ENCODE results near the gene SPRN.

SPRN gene

DNA sequence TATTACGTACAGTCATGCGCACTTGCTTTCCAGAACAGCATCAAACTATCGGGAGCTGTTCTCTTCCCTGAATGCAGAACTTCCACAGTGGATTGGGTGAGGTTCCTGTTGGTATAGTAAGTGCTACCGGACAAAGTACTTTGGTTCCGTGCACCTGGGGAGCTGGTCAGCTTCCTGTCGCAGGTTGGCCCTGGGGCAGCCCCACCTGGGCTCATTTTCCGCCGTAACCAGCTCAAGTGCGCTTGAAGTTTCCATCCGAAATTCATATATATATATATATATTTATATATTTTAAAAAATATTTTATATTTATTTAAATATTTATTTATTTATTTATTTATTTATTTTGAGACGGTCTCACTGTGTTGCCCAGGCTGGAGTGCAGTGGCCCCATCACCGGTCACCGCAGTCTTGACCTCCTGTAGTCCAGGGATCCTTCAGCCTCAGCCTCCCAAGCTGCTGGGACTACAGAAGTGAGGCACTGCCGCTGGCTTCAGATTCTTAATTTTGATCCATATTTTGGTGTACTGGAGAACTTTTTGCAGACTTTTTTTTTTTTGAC is 35.9 kb upstream of the SPRN start:
- no peaks in the 10 kb centered on the region for H3K9me3 ChIP-seq (ENCODE audit: insufficient read depth, low read length)
- H3K27ac ChIP-seq (ENCODE audit: low read depth, low read length) = no peak overlapping the region
- no peaks in the 10 kb centered on the region for H3F3A ChIP-seq (ENCODE audit: insufficient read depth)
- H3K79me2 ChIP-seq (ENCODE audit: insufficient read depth, low read length) = no peaks in the 10 kb centered on the region
- H3K27me3 ChIP-seq (ENCODE audit: low read length) = no peaks in the 10 kb centered on the region
- H3K9ac ChIP-seq (ENCODE audit: low read length) = no peak overlapping the region
- no peaks in the 10 kb centered on the region for H4K20me1 ChIP-seq (ENCODE audit: low read depth, low read length)
- no peaks in the 10 kb centered on the region for H3K9me2 ChIP-seq (replicated peaks; ENCODE audit: insufficient read depth, low read length)
- no peaks in the 10 kb centered on the region for H3K36me3 ChIP-seq (ENCODE audit: low read length)
- no peak overlapping the region for H3K4me3 ChIP-seq (ENCODE audit: insufficient read depth, low read length, poor library complexity, severe bottlenecking)
- TF ChIP-seq EZH2phosphoT487 (conservative IDR thresholded peaks at IDR 0.05; ENCODE audit: low read length) = no peak
- H3K4me2 ChIP-seq (ENCODE audit: low read depth, low read length, poor library complexity, severe bottlenecking) = no peak overlapping the region
- H2AFZ ChIP-seq (ENCODE audit: low read depth, low read length, severe bottlenecking) = no peak overlapping the region

DNA sequence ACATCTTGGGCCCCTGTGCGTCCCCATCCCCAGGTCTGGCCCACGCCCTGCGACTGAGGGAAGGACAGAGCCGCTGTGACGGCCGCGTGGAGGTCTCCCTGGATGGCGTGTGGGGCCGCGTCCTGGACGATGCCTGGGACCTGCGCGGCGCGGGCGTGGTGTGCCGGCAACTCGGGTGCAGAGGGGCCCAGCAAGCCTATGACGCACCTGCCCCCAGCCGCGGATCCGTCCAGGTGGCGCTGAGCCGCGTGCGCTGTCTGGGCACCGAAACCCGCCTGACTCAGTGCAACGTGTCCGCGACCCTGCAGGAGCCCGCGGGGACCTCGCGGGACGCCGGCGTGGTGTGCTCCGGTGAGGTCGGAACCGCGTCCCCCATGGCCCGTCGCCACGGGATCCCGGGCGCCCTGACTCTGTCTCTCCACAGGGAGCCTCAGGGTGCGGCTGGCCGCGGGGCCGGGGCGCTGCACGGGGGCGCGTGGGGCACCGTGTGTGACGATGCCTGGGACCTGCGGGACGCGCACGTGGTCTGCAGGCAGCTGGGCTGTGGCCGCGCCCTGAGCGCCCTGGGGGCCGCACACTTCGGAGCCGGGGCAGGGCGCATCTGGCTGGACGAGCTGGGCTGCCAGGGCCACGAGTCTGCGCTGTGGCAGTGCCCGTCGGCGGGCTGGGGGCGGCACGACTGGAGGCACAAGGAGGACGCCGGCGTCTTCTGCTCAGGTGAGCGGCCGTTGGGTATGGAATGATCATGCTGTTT is 35.2 kb upstream of the SPRN start:
- no peak overlapping the region for H3K27ac ChIP-seq (ENCODE audit: low read depth, low read length)
- no peaks in the 10 kb centered on the region for H3K9me3 ChIP-seq (ENCODE audit: insufficient read depth, low read length)
- H3K9ac ChIP-seq (ENCODE audit: low read length) = no peak overlapping the region
- no peaks in the 10 kb centered on the region for H3K36me3 ChIP-seq (ENCODE audit: low read length)
- no peaks in the 10 kb centered on the region for H3K9me2 ChIP-seq (replicated peaks; ENCODE audit: insufficient read depth, low read length)
- H3K4me2 ChIP-seq (ENCODE audit: low read depth, low read length, poor library complexity, severe bottlenecking) = no peak overlapping the region
- no peak overlapping the region for H2AFZ ChIP-seq (ENCODE audit: low read depth, low read length, severe bottlenecking)
- no peaks in the 10 kb centered on the region for H3K79me2 ChIP-seq (ENCODE audit: insufficient read depth, low read length)
- TF ChIP-seq EZH2phosphoT487 (conservative IDR thresholded peaks at IDR 0.05; ENCODE audit: low read length) (no peak), CTCF (IDR thresholded peaks at IDR 0.05; ENCODE audit: insufficient read depth, low read length, poor library complexity, severe bottlenecking) (no peak)
- no peaks in the 10 kb centered on the region for H3K27me3 ChIP-seq (ENCODE audit: low read length)
- H3K4me3 ChIP-seq (ENCODE audit: insufficient read depth, low read length, poor library complexity, severe bottlenecking) = no peak overlapping the region
- no peaks in the 10 kb centered on the region for H3F3A ChIP-seq (ENCODE audit: insufficient read depth)
- no peaks in the 10 kb centered on the region for H4K20me1 ChIP-seq (ENCODE audit: low read depth, low read length)

GRCh38 chr10:133458710-133459453 is 34.5 kb upstream of the SPRN start:
- no peaks in the 10 kb centered on the region for H3K36me3 ChIP-seq (ENCODE audit: low read length)
- H3F3A ChIP-seq (ENCODE audit: insufficient read depth) = no peaks in the 10 kb centered on the region
- H3K4me3 ChIP-seq (ENCODE audit: insufficient read depth, low read length, poor library complexity, severe bottlenecking) = no peak overlapping the region
- no peak overlapping the region for H3K27ac ChIP-seq (ENCODE audit: low read depth, low read length)
- no peak overlapping the region for H3K4me2 ChIP-seq (ENCODE audit: low read depth, low read length, poor library complexity, severe bottlenecking)
- H3K9me3 ChIP-seq (ENCODE audit: insufficient read depth, low read length) = no peaks in the 10 kb centered on the region
- H4K20me1 ChIP-seq (ENCODE audit: low read depth, low read length) = no peaks in the 10 kb centered on the region
- H3K9me2 ChIP-seq (replicated peaks; ENCODE audit: insufficient read depth, low read length) = no peaks in the 10 kb centered on the region
- TF ChIP-seq CTCF (IDR thresholded peaks at IDR 0.05; ENCODE audit: insufficient read depth, low read length, poor library complexity, severe bottlenecking) (no peak), EZH2phosphoT487 (conservative IDR thresholded peaks at IDR 0.05; ENCODE audit: low read length) (no peak)
- H3K9ac ChIP-seq (ENCODE audit: low read length) = no peak overlapping the region
- no peak overlapping the region for H2AFZ ChIP-seq (ENCODE audit: low read depth, low read length, severe bottlenecking)
- no peaks in the 10 kb centered on the region for H3K27me3 ChIP-seq (ENCODE audit: low read length)
- no peaks in the 10 kb centered on the region for H3K79me2 ChIP-seq (ENCODE audit: insufficient read depth, low read length)

All from SU-DHL-6 (cell line).